Urinary bladder (tissue), 4 donors: ENCODE measurements around the gene AGPAT4. TPM values are rescaled to one million over a fixed set of nuclear protein-coding genes. Genes with fewer than 3 reads are reported as not detected.

ENCODE experiments used
- DNase-seq: peaks from one replicate; pipeline ENCODE4 v3.0.0-alpha.2; 2015; ENCODE audit errors: extremely low spot score
- H3K27ac ChIP-seq: one replicate; pipeline ENCODE4 v1.5.1; 2013; ENCODE audit warnings: low read depth, mild to moderate bottlenecking, moderate library complexity
- H3K36me3 ChIP-seq: one replicate; pipeline ENCODE4 v1.6.1; 2013; ENCODE audit warnings: mild to moderate bottlenecking, moderate library complexity; ENCODE audit not compliant: insufficient read depth
- H3K4me1 ChIP-seq: one replicate; pipeline ENCODE4 v1.6.1; 2013; ENCODE audit warnings: mild to moderate bottlenecking, moderate library complexity; ENCODE audit not compliant: insufficient read depth
- H3K4me3 ChIP-seq: one replicate; pipeline ENCODE4 v1.5.1; 2013; ENCODE audit warnings: low read depth, low read length
- WGBS: extraction: QIAGEN DNeasy Blood & Tissue Kit; methylation state at CpG from one replicate; pipeline ENCODE4 v1.1.7; 2013; 5-methylcytosine and 5-hydroxymethylcytosine counted together
- polyA plus RNA-seq: library from polyadenylated mRNA; stranded (reverse); fragments of 200-250 nt; gene quantifications from one replicate; pipeline ENCODE4 v1.2.3, GENCODE V29; 2013
- total RNA-seq: library from RNA; depleted of rRNA; stranded (reverse); fragments of >200 nt; gene quantifications from one replicate; pipeline ENCODE4 v1.2.3, GENCODE V29; 2014
- donor health status: healthy with polysubstance abuse.
- donor health status: healthy.

Gene AGPAT4
- total and polyA plus RNA-seq, 2 donors: 4.5 to 26.4 TPM

DNA sequence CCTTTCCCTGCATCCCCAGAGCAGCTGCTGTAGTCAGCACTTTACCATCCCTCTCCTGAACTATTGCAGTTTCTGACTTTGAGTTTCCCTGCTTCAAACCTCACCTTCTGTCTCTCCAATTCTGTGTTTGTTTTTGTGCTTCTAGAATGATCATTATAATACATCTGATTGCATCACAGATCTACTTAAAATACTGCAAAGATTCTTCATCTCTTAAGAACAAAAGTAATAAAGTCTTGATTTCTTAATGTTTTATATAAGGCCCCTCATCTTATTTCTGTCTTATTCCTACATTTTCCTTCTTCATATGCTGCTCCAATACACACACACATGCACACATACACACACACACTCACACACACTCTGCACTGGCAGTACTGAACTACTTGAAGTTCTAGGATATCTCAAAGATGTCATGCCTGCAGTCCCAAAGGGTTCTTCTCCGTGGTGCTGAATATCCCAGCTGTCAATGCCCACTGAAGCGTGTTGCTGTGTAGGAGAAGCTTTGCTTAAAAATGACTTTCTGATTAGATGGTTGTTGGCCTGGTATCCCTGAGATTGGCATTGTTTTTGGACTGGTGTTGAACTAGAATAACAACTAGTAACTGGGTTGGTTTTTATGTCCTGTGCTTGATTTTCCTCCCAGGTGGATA lies 185.1 kb downstream of the AGPAT4 start:
- Histone ChIP-seq H3K4me3 (no peak overlapping the region), H3K36me3 (peaks cover 6% of the 10 kb centered on the region), H3K27ac (no peak overlapping the region), H3K4me1 (no peaks in the 10 kb centered on the region)
- WGBS: 78% methylated on average over 2 of the region's 2 CpGs
- no peak for DNase-seq

DNA sequence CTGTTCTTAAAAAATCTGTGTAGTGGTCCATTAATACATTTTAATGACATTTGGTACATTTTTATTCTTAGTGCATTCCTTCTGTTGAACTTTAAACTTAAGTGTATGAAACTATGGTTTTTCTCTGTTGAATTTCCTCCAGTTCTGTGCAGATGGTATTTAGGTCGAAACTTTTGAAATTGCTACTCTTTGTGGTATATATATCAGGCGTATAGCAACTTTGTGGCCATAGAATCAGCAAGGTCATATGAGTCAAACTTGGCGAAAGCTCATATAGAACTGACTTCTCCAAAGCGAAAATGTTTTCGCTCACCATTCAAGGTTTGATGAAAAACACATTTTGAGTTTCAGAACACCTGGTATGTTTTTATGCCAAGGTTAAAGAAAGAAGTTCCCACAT lies 188.6 kb downstream of the AGPAT4 start:
- WGBS: 96% methylated on average over 5 of the region's 5 CpGs
- H3K4me3 ChIP-seq: no peak overlapping the region
- DNase-seq: no peak
- no peak overlapping the region for H3K27ac ChIP-seq
- H3K4me1 ChIP-seq: no peaks in the 10 kb centered on the region
- peaks cover 8% of the 10 kb centered on the region for H3K36me3 ChIP-seq

DNA sequence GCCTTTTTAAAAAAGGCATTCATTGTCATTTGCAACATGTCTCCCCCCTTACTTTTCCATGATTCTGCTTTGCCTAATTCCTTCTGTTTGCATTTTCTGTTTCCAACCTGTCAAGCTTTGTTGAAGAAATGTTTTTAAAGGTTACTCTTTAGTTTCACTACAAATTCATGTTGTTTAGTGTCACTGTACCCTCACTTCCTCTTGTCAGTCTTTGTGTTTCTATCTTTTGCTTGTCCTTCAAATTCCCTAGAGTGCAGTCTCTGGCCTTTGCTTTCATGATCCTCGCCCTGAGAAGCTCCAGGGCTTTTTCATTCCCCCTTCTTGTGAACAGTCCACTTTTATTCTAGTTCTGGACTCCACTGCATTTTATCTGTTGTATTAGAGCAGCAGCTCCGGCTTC lies 191.6 kb downstream of the AGPAT4 start:
- Histone ChIP-seq H3K27ac (no peak overlapping the region), H3K4me1 (no peaks in the 10 kb centered on the region), H3K36me3 (peaks cover 6% of the 10 kb centered on the region), H3K4me3 (no peak overlapping the region)
- no peak for DNase-seq
- WGBS: 85% methylated on average over 2 of the region's 2 CpGs

DNA sequence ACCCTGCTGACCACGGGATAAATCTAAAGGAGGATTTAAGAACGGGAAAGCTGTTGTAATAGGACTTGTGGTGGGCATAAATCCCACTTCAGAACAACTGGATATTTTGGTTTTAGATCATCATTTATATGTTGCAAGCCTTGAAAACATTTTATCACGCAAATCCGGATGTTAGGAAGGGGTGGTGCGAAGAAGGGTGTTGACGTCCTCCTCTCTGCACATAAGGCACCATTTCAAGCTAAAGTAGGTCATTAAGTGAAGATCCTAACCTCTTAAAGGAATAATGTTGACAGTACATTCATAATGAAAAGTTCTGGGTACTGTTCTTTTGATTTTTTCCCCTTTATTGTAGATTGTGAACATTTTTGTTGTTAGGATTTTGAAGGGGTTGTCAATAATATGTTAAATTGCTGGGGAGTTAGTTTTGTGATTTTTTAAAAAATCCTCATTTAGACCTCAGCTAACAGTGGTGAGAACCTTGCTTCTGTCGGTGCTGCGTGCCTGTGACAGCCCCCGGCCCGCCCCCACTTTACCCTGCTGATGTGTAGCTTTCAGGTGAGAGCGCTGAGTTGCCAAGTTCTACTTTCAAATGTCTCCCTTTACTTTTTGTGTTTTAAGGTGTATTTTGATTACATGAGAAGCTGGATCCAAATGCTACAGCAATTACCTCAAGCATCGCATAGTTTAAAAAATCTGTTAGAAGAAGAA lies 193.4 kb downstream of the AGPAT4 start:
- H3K36me3 ChIP-seq: peaks cover 4% of the 10 kb centered on the region
- WGBS: 93% methylated on average over 12 of the region's 12 CpGs
- no peaks in the 10 kb centered on the region for H3K4me1 ChIP-seq
- no peak overlapping the region for H3K27ac ChIP-seq
- no peak overlapping the region for H3K4me3 ChIP-seq
- no peak for DNase-seq
